Astrocyte of the cerebellum (primary cell): Measurements from ENCODE around the gene JMJD1C.

Experiments used
- DNase-seq: peaks from one replicate; pipeline ENCODE4 v3.0.0-alpha.2; 2011; ENCODE audit warnings: low read depth
- H3K4me3 ChIP-seq: 2 replicates; pipeline ENCODE4 v1.5.1; 2011; ENCODE audit warnings: mild to moderate bottlenecking, low read depth, low read length, moderate library complexity
- in situ Hi-C: cut with HindIII; loops from 2 replicates; pipeline ENCODE4 v1.10.0; 2017; ENCODE audit warnings: low sequenced_read_pairs
- TF ChIP-seq, protein P1 (sequence below): IDR thresholded peaks from 2 replicates; pipeline ENCODE4 v1.5.1; 2012; ENCODE audit warnings: low read length, low read depth, moderate library complexity, mild to moderate bottlenecking; ENCODE audit errors: missing control alignments

JMJD1C gene

DNA sequence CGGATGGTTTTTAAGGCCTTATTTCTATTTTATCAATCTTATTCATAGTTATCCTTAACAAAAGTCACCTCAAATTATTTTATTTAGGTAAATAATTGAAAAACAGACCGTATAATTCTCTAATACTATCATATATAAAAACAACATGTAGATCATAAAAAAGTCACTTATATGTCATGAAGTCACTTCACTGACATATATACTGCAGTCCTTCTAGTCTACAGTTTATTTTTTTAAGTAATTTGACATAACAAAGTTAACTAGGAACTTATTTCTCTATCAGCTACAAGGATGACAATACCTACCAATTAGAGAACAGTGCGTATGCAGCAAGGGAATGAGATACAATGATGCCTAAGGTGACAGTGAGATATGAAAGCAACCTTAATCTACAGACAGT lies 26.2 kb downstream of the JMJD1C start:
- DNase-seq, result no peak
- no peak overlapping the region for H3K4me3 ChIP-seq
- in situ Hi-C loops, result no loop called here
- TF ChIP-seq, protein P1, sequence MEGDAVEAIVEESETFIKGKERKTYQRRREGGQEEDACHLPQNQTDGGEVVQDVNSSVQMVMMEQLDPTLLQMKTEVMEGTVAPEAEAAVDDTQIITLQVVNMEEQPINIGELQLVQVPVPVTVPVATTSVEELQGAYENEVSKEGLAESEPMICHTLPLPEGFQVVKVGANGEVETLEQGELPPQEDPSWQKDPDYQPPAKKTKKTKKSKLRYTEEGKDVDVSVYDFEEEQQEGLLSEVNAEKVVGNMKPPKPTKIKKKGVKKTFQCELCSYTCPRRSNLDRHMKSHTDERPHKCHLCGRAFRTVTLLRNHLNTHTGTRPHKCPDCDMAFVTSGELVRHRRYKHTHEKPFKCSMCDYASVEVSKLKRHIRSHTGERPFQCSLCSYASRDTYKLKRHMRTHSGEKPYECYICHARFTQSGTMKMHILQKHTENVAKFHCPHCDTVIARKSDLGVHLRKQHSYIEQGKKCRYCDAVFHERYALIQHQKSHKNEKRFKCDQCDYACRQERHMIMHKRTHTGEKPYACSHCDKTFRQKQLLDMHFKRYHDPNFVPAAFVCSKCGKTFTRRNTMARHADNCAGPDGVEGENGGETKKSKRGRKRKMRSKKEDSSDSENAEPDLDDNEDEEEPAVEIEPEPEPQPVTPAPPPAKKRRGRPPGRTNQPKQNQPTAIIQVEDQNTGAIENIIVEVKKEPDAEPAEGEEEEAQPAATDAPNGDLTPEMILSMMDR, result no peak

DNA sequence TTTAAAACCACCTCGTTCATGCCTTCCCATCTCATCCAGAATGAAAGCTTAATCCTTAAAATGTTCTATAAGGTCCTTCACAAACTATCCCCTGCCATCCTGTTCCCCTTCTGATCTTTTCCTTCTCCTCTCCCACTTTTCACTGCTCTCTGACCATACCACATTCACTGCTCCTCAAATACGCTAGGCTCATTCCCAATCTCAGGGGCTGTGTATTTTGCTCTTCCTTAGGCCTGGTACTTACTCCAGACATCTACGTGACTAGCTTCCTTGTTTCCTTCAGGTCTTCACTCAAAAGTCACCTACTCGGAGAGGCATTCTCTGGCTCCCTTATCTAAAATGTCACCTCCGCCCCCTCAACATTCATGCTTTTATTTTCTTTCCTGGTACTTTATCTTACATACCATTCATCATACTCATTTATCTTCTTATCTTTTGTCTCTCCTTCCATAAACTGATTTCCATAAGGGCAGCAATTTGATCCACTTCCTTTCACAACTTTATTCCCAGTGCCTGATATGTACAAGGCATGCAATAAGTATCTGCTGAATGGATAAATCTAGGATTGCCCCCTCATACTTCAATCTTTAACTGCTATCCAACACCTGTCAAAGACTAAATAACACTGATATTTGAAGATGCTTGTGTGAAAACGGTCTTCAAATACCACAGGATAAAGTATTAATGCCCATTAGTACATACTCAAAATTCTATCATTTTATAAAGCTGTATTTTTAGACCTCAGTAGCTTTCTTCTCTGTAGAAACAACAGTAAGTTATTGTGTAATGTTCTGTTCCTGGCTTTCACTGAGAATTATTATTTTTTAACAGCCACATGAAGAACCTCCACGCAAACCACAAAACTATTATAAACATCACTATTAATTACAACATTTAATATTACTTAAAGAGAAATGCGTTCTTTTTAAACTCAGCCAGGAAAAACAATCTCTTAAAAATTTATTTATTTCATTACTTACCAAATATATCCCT lies 27.0 kb downstream of the JMJD1C start:
- no peak overlapping the region for H3K4me3 ChIP-seq
- in situ Hi-C loops, result no loop called here
- no peak for DNase-seq
- TF ChIP-seq, protein P1, result no peak

DNA sequence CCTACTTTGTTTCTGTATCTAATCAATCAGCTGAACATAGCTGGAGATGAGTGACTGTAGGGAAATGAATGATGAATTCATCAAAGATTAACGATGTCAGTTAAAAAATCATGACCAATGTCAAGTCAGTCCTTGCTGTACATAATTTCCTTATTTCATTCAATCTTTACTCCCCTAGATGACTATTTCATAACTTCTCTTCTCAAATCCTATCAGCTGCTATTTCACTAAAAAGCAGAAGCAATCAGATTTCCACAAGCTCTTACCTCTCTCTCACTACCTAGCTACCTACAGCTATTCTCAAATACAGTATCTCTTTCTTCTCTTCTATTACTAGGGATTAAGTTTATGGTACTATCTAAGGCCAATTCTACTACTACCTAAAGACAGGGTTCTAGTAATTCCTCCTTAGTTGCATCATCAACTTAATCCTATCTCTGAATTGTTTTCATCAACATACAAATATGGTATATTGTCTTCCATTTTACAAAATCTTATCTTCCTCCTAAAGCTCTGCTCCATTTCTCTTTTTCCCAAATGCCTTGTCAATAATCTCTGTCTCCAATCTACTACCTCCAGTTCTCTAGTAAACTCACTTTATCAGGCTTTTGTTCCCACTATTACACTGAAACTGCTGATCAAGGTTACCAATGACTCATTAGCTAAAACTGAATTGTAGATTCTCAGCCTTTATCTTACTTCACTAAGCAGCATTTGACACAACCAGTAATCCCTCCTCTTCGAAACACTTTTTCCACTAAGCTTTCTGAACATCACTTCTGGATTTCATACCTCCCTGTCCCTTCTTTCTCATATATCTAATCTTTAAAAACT lies 28.4 kb downstream of the JMJD1C start:
- no peak for DNase-seq
- TF ChIP-seq, protein P1, result no peak
- H3K4me3 ChIP-seq, result no peak overlapping the region
- in situ Hi-C loops, result no loop called here

DNA sequence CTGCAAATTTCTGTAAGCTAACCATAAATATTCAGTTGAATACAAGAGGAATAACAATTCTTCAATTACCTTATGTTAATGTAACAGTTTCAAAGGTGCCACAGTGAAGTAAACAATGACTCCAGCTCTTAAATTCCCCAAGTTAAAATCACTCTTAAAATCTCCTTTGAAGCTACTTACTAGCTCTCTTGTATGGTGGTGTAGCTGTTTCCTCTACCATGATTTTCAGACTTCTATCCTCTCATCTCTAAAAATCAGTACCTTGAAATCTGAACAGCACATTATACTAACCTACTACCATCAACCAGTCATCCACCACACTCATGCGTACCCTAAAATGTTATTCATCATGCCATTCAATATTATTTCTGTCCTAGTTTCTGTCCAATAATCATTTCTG lies 29.6 kb downstream of the JMJD1C start:
- in situ Hi-C loops, result no loop called here
- TF ChIP-seq, protein P1, result no peak
- H3K4me3 ChIP-seq, result no peak overlapping the region
- no peak for DNase-seq

DNA sequence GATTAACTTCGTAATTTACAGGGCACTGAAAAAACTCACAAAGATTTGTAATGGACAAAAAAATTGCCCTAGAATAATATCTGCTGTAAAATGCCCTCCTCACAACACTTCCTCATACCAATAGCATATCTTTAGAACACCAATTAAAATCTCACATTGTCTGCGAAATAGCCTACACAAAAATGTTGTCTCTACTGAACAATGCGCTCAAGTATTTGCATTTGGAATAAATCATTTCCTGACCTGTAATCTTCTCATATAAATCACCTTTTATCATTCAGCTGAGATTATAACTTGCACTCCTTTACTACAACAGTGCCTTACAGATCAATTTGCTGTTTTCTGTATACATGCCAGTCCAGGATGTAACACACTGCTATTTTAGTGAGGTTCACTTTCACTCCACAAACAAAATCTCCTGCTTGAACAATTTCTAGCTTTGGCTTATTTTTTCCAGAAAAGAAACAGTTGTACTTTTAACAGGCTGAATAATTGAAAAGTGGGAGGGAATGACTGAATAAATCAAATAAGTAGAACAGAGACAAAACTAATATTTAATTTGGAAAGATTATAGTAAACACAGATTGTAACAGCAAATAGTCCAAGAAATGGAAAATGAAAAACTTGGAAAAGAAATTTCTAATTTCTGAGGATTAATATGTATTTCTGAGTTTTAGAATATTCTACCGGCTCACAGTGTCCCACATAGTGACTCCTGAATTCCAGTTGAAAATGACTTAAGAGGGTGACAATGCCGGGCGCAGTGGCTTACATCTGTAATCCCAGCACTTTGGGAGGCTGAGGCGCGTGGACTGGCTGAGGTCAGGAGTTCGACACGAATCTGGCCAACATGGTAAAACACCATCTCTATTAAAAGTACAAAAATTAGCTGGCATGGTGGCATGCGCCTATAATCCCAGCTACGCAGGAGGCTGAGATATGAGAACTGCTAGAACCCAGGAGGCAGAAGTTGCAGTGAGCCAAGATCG lies 30.6 kb downstream of the JMJD1C start:
- DNase-seq, result no peak
- TF ChIP-seq, protein P1, result no peak
- H3K4me3 ChIP-seq, result no peak overlapping the region
- in situ Hi-C loops, result no loop called here
